LNCAP (cell line): ENCODE data around the gene SYPL1.

ENCODE experiments used
- CTCF ChIP-seq: fragments of 450-650 bp; IDR thresholded peaks from 2 replicates; pipeline ENCODE4 v1.5.1; 2017; ENCODE audit warnings: mild to moderate bottlenecking

The SYPL1 gene

GRCh38 chr7:106109521-106110237, 2.4 kb downstream of the SYPL1 start:
- TF ChIP-seq CTCF: no peak

GRCh38 chr7:106108991-106109390, 3.1 kb downstream of the SYPL1 start:
- TF ChIP-seq CTCF: no peak

GRCh38 chr7:106104721-106105260, 7.3 kb downstream of the SYPL1 start:
- TF ChIP-seq CTCF: no peak

GRCh38 chr7:106102387-106102966, 9.6 kb downstream of the SYPL1 start:
- TF ChIP-seq CTCF: no peak

GRCh38 chr7:106101726-106102125, 10.4 kb downstream of the SYPL1 start:
- TF ChIP-seq CTCF: no peak

GRCh38 chr7:106100863-106101629, 11.1 kb downstream of the SYPL1 start:
- TF ChIP-seq CTCF: no peak

GRCh38 chr7:106099539-106099938, 12.6 kb downstream of the SYPL1 start:
- no peak for TF ChIP-seq CTCF
